NCI-H2107 (cell line): Measurements from ENCODE around the gene NFASC.

Source experiments
- DNase-seq: peaks from one replicate; lab custom pipeline; 2025; lab: John Stamatoyannopoulos, UW

NFASC gene

GRCh38 chr1:205009670-205010069 is 139.0 kb downstream of the NFASC start:
- peak; percentile 46 for DNase-seq

- no peak for DNase-seq
Measured at GRCh38 chr1:205012391-205013140, 141.9 kb downstream of the NFASC start.

- peak; percentile 66 for DNase-seq
Measured at GRCh38 chr1:205013683-205014367, 143.2 kb downstream of the NFASC start.

GRCh38 chr1:205014783-205015182 is 144.1 kb downstream of the NFASC start:
- no peak for DNase-seq

- DNase-seq: no peak
Measured at GRCh38 chr1:205015241-205015640, 144.6 kb downstream of the NFASC start.

- DNase-seq: no peak
Measured at GRCh38 chr1:205016075-205016474, 145.4 kb downstream of the NFASC start.

- no peak for DNase-seq
Measured at GRCh38 chr1:205016584-205016983, 145.9 kb downstream of the NFASC start.

GRCh38 chr1:205017001-205017400 is 146.3 kb downstream of the NFASC start:
- DNase-seq: no peak

- DNase-seq: no peak
Measured at GRCh38 chr1:205017766-205018165, 147.1 kb downstream of the NFASC start.

- DNase-seq: no peak
Measured at GRCh38 chr1:205018381-205018780, 147.7 kb downstream of the NFASC start.

GRCh38 chr1:205020466-205020865 is 149.8 kb downstream of the NFASC start:
- DNase-seq: no peak

- no peak for DNase-seq
Measured at GRCh38 chr1:205024679-205025078, 154.0 kb downstream of the NFASC start.

GRCh38 chr1:205025239-205025638 is 154.6 kb downstream of the NFASC start:
- no peak for DNase-seq

GRCh38 chr1:205026181-205026580 is 155.5 kb downstream of the NFASC start:
- no peak for DNase-seq

GRCh38 chr1:205028390-205028789 is 157.7 kb downstream of the NFASC start:
- DNase-seq: no peak

- no peak for DNase-seq
Measured at GRCh38 chr1:205028924-205029323, 158.3 kb downstream of the NFASC start.

- DNase-seq: no peak
Measured at GRCh38 chr1:205030241-205030640, 159.6 kb downstream of the NFASC start.

- no peak for DNase-seq
Measured at GRCh38 chr1:205030896-205031295, 160.2 kb downstream of the NFASC start.

GRCh38 chr1:205032508-205032907 is 161.8 kb downstream of the NFASC start:
- no peak for DNase-seq

- DNase-seq: no peak
Measured at GRCh38 chr1:205037539-205037938, 166.9 kb downstream of the NFASC start.

- no peak for DNase-seq
Measured at GRCh38 chr1:205038132-205038786, 167.6 kb downstream of the NFASC start.

- DNase-seq: no peak
Measured at GRCh38 chr1:205041001-205041715, 170.5 kb downstream of the NFASC start.
